Measurements from ENCODE around the gene GABRG2.

The GABRG2 gene

GRCh38 chr5:162119801-162120200 is 52.2 kb downstream of the GABRG2 start:
- TF ChIP-seq, protein P1, sequence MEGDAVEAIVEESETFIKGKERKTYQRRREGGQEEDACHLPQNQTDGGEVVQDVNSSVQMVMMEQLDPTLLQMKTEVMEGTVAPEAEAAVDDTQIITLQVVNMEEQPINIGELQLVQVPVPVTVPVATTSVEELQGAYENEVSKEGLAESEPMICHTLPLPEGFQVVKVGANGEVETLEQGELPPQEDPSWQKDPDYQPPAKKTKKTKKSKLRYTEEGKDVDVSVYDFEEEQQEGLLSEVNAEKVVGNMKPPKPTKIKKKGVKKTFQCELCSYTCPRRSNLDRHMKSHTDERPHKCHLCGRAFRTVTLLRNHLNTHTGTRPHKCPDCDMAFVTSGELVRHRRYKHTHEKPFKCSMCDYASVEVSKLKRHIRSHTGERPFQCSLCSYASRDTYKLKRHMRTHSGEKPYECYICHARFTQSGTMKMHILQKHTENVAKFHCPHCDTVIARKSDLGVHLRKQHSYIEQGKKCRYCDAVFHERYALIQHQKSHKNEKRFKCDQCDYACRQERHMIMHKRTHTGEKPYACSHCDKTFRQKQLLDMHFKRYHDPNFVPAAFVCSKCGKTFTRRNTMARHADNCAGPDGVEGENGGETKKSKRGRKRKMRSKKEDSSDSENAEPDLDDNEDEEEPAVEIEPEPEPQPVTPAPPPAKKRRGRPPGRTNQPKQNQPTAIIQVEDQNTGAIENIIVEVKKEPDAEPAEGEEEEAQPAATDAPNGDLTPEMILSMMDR (IDR thresholded peaks at IDR 0.05; ENCODE audit: low read depth, low read length), result no peak
- no peak overlapping the region for H3K4me3 ChIP-seq (ENCODE audit: low read depth, low read length)
- in situ Hi-C loops (cut with HindIII; ENCODE audit: low sequenced_read_pairs), result no loop called here
- DNase-seq (ENCODE audit: low read depth, low spot score), result no peak

DNA sequence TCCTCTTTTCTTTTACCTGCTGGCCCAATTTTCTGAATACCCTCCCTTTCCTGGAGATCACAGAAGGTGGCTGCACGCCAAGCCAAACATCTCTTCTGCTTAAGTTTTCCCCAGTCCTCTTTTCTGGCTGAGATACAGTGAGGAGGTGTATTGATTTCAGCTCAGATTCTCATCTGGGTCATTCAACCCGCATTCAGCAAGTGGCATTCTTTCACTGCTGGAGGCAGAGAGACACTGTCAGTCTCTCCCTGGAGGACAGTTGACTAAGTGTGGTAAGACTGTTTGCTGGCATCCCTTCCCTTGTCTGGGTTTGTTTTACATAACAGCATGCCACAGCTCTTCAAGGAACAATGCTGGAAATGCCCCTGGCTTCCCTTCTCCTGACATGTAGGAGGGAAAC is 60.5 kb downstream of the GABRG2 start:
- in situ Hi-C loops (cut with HindIII; ENCODE audit: low sequenced_read_pairs), result no loop called here
- H3K4me3 ChIP-seq (ENCODE audit: low read depth, low read length), result no peak overlapping the region
- TF ChIP-seq, protein P1 (IDR thresholded peaks at IDR 0.05; ENCODE audit: low read depth, low read length), result no peak
- DNase-seq (ENCODE audit: low read depth, low spot score), result no peak

GRCh38 chr5:162132348-162132747 is 64.8 kb downstream of the GABRG2 start:
- in situ Hi-C loops (cut with HindIII; ENCODE audit: low sequenced_read_pairs), result no loop called here
- TF ChIP-seq, protein P1 (IDR thresholded peaks at IDR 0.05; ENCODE audit: low read depth, low read length), result no peak
- H3K4me3 ChIP-seq (ENCODE audit: low read depth, low read length), result no peak overlapping the region
- no peak for DNase-seq (ENCODE audit: low read depth, low spot score)

- TF ChIP-seq, protein P1 (IDR thresholded peaks at IDR 0.05; ENCODE audit: low read depth, low read length), result no peak
- H3K4me3 ChIP-seq (ENCODE audit: low read depth, low read length), result no peak overlapping the region
- in situ Hi-C loops (cut with HindIII; ENCODE audit: low sequenced_read_pairs), result no loop called here
- DNase-seq (ENCODE audit: low read depth, low spot score), result no peak
Observed at GRCh38 chr5:162139190-162139589, 71.6 kb downstream of the GABRG2 start.

GRCh38 chr5:162154242-162154641 is 86.7 kb downstream of the GABRG2 start:
- no peak for DNase-seq (ENCODE audit: low read depth, low spot score)
- in situ Hi-C loops (cut with HindIII; ENCODE audit: low sequenced_read_pairs), result no loop called here
- TF ChIP-seq, protein P1 (IDR thresholded peaks at IDR 0.05; ENCODE audit: low read depth, low read length), result no peak
- no peak overlapping the region for H3K4me3 ChIP-seq (ENCODE audit: low read depth, low read length)

GRCh38 chr5:162160401-162160800 is 92.8 kb downstream of the GABRG2 start:
- DNase-seq (ENCODE audit: low read depth, low spot score), result no peak
- TF ChIP-seq, protein P1 (IDR thresholded peaks at IDR 0.05; ENCODE audit: low read depth, low read length), result no peak
- in situ Hi-C loops (cut with HindIII; ENCODE audit: low sequenced_read_pairs), result no loop called here
- H3K4me3 ChIP-seq (ENCODE audit: low read depth, low read length), result no peak overlapping the region

DNA sequence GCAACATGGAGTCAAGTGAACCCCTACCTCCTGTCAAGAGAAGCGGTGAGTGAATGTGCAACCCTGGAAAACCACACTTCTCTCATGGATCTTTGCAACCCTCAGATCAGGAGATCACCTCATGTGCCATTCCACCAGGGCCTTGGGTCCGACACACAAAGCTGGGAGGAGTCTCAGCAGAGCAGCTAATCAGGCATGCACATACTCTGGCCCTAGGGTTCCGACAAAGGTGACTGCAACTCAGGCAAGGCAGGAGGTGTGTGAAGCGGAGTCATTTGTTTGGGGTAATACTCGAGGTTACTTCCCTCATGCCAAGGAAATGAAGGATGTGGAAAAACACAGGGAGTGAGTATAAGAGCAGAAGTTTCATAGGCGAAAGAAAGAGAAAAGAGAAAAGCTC is 96.1 kb downstream of the GABRG2 start:
- in situ Hi-C loops (cut with HindIII; ENCODE audit: low sequenced_read_pairs), result no loop called here

More for the DNA sequence above, 96.1 kb downstream of the GABRG2 start:
- H3K4me3 ChIP-seq (ENCODE audit: low read depth, low read length), result no peak overlapping the region
- TF ChIP-seq, protein P1 (IDR thresholded peaks at IDR 0.05; ENCODE audit: low read depth, low read length), result no peak
- no peak for DNase-seq (ENCODE audit: low read depth, low spot score)

Measured in astrocyte of the spinal cord (primary cell).